MM.1S (cell line): ENCODE results near the gene WDR62.

Experiments
- DNase-seq: peaks from one replicate; pipeline ENCODE4 v3.0.0-alpha.2; 2015
- H2AFZ ChIP-seq: fragments of 300-600 bp; sonication (generic); 2 replicates; pipeline ENCODE4 v1.6.0; 2016; ENCODE audit warnings: antibody characterized with exemption, low read length
- H3F3A ChIP-seq: fragments of 300-600 bp; sonication (generic); 2 replicates; pipeline ENCODE4 v1.6.1; 2016; ENCODE audit warnings: mild to moderate bottlenecking, antibody characterized with exemption, low read length, moderate library complexity, mixed read lengths; ENCODE audit not compliant: insufficient read depth
- H3K27ac ChIP-seq: fragments of 300-600 bp; sonication (generic); 2 replicates; pipeline ENCODE4 v1.5.1; 2016; ENCODE audit warnings: mild to moderate bottlenecking, low read length
- H3K27me3 ChIP-seq: fragments of 300-600 bp; sonication (generic); replicated peaks from 2 replicates; pipeline ENCODE4 v1.6.0; 2016; ENCODE audit warnings: low read length; ENCODE audit not compliant: insufficient read depth
- H3K36me3 ChIP-seq: fragments of 300-600 bp; sonication (generic); replicated peaks from 2 replicates; pipeline ENCODE4 v1.6.1; 2016; ENCODE audit warnings: mild to moderate bottlenecking, low read length, mixed read lengths; ENCODE audit not compliant: insufficient read depth
- H3K4me1 ChIP-seq: fragments of 300-600 bp; sonication (generic); 2 replicates; pipeline ENCODE4 v1.6.1; 2016; ENCODE audit warnings: low read length, mixed read lengths
- H3K4me2 ChIP-seq: fragments of 300-600 bp; sonication (generic); 2 replicates; pipeline ENCODE4 v1.6.0; 2016; ENCODE audit warnings: low read depth, low read length
- H3K4me3 ChIP-seq: fragments of 300-600 bp; sonication (generic); 2 replicates; pipeline ENCODE4 v1.5.1; 2016; ENCODE audit warnings: low read length, mixed read lengths
- H3K79me2 ChIP-seq: fragments of 300-600 bp; sonication (generic); 2 replicates; pipeline ENCODE4 v1.6.1; 2016; ENCODE audit warnings: mixed run types, low read length, mixed read lengths
- H3K9ac ChIP-seq: fragments of 300-600 bp; sonication (generic); 2 replicates; pipeline ENCODE4 v1.6.1; 2016; ENCODE audit warnings: low read length, mixed read lengths
- H3K9me2 ChIP-seq: fragments of 300-600 bp; sonication (generic); replicated peaks from 2 replicates; pipeline ENCODE4 v1.6.1; 2016; ENCODE audit warnings: mild to moderate bottlenecking, low read length, mixed read lengths; ENCODE audit not compliant: insufficient read depth
- H3K9me3 ChIP-seq: fragments of 300-600 bp; sonication (generic); replicated peaks from 2 replicates; pipeline ENCODE4 v1.6.1; 2016; ENCODE audit warnings: mild to moderate bottlenecking, low read length, mixed read lengths; ENCODE audit not compliant: insufficient read depth
- H4K20me1 ChIP-seq: fragments of 300-600 bp; sonication (generic); 2 replicates; pipeline ENCODE4 v1.6.1; 2016; ENCODE audit warnings: mild to moderate bottlenecking, low read length, moderate library complexity, mixed read lengths; ENCODE audit not compliant: insufficient read depth
- EZH2 ChIP-seq: fragments of 300-600 bp; sonication (generic); optimal IDR thresholded peaks from 2 replicates; pipeline ENCODE3; 2017; ENCODE audit warnings: low read depth, mild to moderate bottlenecking, antibody characterized with exemption, low read length, mixed read lengths
- EZH2phosphoT487 ChIP-seq: fragments of 300-600 bp; sonication (generic); IDR thresholded peaks from 2 replicates; pipeline ENCODE4 v1.6.1; 2018; ENCODE audit warnings: antibody characterized with exemption, low read length
- TF ChIP-seq, protein P1 (sequence below): fragments of 300-600 bp; sonication (generic); IDR thresholded peaks from 2 replicates; pipeline ENCODE4 v1.5.1; 2016; ENCODE audit warnings: antibody characterized with exemption, low read length, mixed read lengths

Gene WDR62

DNA sequence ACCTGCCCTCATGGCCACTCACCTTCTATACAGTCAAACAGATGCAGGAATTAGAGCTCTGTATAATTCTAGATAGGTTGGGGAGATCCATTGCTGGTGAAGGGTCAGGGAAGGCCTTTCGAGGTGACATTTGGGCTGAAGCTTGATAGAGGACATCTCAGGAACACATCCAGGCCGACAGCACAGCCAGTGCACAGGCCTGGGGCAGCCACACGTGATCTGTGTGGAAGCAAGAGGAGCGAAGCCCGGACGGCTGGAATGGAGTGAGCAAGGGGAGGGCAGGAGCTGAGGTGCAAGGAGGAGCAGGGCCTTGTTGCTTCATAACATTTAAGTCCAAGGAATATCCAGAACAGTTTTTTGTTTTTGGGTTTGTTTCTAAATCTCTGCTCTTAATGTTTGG lies 51.7 kb downstream of the WDR62 start:
- no peak overlapping the region for H3K9ac ChIP-seq
- H3K9me2 ChIP-seq = no peaks in the 10 kb centered on the region
- H3K4me3 ChIP-seq = no peak overlapping the region
- no peaks in the 10 kb centered on the region for H4K20me1 ChIP-seq
- H3K79me2 ChIP-seq = no peaks in the 10 kb centered on the region
- H3K4me1 ChIP-seq = no peaks in the 10 kb centered on the region
- H3K9me3 ChIP-seq = no peaks in the 10 kb centered on the region
- H3F3A ChIP-seq = no peaks in the 10 kb centered on the region; the same call in 1 of the 2 replicates
- H3K27ac ChIP-seq = no peak overlapping the region
- H3K4me2 ChIP-seq = no peak overlapping the region
- H3K27me3 ChIP-seq = no peaks in the 10 kb centered on the region
- TF ChIP-seq, protein P1, sequence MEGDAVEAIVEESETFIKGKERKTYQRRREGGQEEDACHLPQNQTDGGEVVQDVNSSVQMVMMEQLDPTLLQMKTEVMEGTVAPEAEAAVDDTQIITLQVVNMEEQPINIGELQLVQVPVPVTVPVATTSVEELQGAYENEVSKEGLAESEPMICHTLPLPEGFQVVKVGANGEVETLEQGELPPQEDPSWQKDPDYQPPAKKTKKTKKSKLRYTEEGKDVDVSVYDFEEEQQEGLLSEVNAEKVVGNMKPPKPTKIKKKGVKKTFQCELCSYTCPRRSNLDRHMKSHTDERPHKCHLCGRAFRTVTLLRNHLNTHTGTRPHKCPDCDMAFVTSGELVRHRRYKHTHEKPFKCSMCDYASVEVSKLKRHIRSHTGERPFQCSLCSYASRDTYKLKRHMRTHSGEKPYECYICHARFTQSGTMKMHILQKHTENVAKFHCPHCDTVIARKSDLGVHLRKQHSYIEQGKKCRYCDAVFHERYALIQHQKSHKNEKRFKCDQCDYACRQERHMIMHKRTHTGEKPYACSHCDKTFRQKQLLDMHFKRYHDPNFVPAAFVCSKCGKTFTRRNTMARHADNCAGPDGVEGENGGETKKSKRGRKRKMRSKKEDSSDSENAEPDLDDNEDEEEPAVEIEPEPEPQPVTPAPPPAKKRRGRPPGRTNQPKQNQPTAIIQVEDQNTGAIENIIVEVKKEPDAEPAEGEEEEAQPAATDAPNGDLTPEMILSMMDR = no peak
- TF ChIP-seq EZH2 (no peak), EZH2phosphoT487 (no peak)
- DNase-seq = no peak
- no peaks in the 10 kb centered on the region for H3K36me3 ChIP-seq
- no peak overlapping the region for H2AFZ ChIP-seq

DNA sequence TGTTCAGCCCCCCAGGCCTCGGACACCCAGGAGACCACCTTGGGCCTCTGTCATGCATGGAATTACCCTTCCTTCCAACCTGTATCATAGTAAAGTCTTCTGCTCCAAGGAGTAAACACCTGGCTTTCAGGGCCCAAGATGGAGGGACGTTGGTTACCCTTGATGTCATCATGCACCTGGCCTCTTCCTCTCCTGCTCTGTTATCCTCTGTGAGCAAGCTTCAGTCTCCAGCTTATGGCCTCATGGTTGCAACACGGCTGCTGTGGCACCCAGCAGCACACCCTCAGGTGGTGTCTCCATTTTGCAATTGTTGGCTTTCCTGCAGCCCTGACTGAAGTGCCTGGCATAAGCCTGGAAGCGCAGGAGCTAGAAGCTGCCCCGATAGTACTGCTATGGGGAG lies 52.3 kb downstream of the WDR62 start:
- no peak overlapping the region for H3K4me3 ChIP-seq
- DNase-seq = no peak
- no peaks in the 10 kb centered on the region; the same call in 1 of the 2 replicates for H3F3A ChIP-seq
- no peak overlapping the region for H2AFZ ChIP-seq
- H3K79me2 ChIP-seq = no peaks in the 10 kb centered on the region
- no peak overlapping the region for H3K27ac ChIP-seq
- H3K4me1 ChIP-seq = no peaks in the 10 kb centered on the region
- no peaks in the 10 kb centered on the region for H3K9me2 ChIP-seq
- H3K9ac ChIP-seq = no peak overlapping the region
- no peaks in the 10 kb centered on the region for H3K9me3 ChIP-seq
- no peak overlapping the region for H3K4me2 ChIP-seq
- no peak for TF ChIP-seq EZH2phosphoT487
- no peaks in the 10 kb centered on the region for H3K36me3 ChIP-seq
- H4K20me1 ChIP-seq = no peaks in the 10 kb centered on the region
- H3K27me3 ChIP-seq = no peaks in the 10 kb centered on the region

DNA sequence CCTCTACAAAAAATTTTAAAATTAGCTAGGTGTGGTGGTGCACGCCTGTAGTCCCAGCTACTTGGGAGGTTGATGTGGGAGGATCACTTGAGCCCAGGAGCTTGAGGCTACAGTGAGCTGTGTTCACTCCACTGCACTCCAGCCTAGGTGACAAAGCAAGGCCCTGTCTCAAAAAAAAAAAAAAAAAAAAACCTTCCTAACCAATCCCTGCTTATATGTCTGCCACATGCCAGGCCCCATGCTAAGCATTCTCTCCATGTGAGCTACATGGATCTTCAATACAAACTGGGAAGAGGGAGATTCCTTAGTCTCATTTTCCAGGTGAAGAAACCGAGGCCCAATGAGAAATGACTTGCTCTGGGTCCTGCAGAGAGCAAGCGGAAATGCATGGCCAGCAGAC lies 54.0 kb downstream of the WDR62 start:
- H3K9me2 ChIP-seq = no peaks in the 10 kb centered on the region
- H3K9ac ChIP-seq = no peak overlapping the region
- TF ChIP-seq EZH2 = no peak
- TF ChIP-seq, protein P1 = no peak
- no peak for TF ChIP-seq EZH2phosphoT487
- 0 out of 2 replicates have a peak, but pooled peaks cover 2% of the 10 kb centered on the region for H3K4me1 ChIP-seq
- peaks cover 5% of the 10 kb centered on the region for H3K79me2 ChIP-seq
- H3K4me2 ChIP-seq = no peak overlapping the region
- H4K20me1 ChIP-seq = no peaks in the 10 kb centered on the region
- no peak for DNase-seq
- no peaks in the 10 kb centered on the region for H3K9me3 ChIP-seq
- H3K4me3 ChIP-seq = no peak overlapping the region
- no peak overlapping the region for H2AFZ ChIP-seq
- no peaks in the 10 kb centered on the region for H3K36me3 ChIP-seq
- H3F3A ChIP-seq = no peaks in the 10 kb centered on the region; the same call in 1 of the 2 replicates
- no peak overlapping the region for H3K27ac ChIP-seq
- H3K27me3 ChIP-seq = no peaks in the 10 kb centered on the region

DNA sequence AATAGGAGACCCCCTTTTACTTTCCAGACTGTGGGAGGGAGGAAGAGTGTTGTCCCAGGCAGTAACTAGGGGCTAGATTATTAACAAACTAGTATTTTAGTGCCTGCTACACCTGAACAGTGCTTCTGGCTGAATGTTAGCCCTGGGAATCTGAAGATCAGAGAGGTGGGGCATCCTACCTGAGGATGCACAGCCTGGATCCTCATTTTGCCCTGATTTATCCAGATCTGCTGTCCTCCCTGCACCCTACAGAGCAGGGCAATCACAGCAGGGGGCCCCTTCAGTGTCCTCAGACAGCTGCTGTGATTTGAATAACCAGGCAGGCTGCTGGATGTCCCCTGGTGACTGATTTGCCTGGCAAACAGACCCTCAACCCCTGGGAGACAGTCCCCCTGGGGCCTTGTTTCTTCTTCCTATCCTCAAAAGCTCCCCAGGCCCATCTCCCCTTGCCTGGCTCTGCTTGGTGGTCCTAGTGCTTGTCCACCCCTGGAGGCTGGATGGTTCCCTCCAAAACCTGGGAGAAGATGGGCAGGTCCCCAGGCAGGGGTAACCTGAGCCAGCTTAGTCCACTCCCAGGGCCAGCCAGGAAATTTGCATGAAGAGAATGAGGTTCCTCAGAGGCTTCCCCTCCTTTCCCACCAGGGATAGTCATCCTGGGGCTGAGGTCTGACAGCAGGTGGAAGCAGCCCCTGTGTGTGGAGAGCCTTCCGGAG lies 55.9 kb downstream of the WDR62 start, which contains the start of gene OVOL3:
TSS of gene OVOL3 (plus strand) at position 657 of the 713 bp plus-strand sequence. CDS start 60 bp downstream, outside the sequence.
- Histone ChIP-seq H3K9ac (no peak within 1 kb of the TSS), H3F3A (no peaks in the 10 kb centered on the region; the same call in 1 of the 2 replicates), H2AFZ (no peak within 1 kb of the TSS), H3K9me3 (no peaks in the 10 kb centered on the region), H3K27me3 (no peaks in the 10 kb centered on the region), H3K79me2 (peaks cover 14% of the 10 kb centered on the region), H3K4me2 (no peak within 1 kb of the TSS), H3K9me2 (no peaks in the 10 kb centered on the region), H3K36me3 (no peaks in the 10 kb centered on the region), H3K4me3 (no peak within 1 kb of the TSS), H4K20me1 (no peaks in the 10 kb centered on the region), H3K27ac (no peak within 1 kb of the TSS), H3K4me1 (0 out of 2 replicates have a peak, but pooled peaks cover 5% of the 10 kb centered on the region)
- DNase-seq = no peak
- no peak for TF ChIP-seq EZH2phosphoT487
- TF ChIP-seq, protein P1 = no peak
- no peak for TF ChIP-seq EZH2
